AG09309 (cell line): ENCODE data around the gene CALML3.

Experiments
- DNase-seq: peaks from one replicate; pipeline ENCODE4 v3.0.0-alpha.2; 2010; ENCODE audit warnings: low read depth
- H3K4me3 ChIP-seq: 2 replicates; pipeline ENCODE4 v1.5.1; 2011; ENCODE audit warnings: mild to moderate bottlenecking, low read depth, low read length, moderate library complexity; ENCODE audit not compliant: control insufficient read depth
- TF ChIP-seq, protein P1 (sequence below): IDR thresholded peaks from 2 replicates; pipeline ENCODE4 v1.5.1; 2011; ENCODE audit warnings: mild to moderate bottlenecking, low read depth, low read length, inconsistent platforms; ENCODE audit not compliant: insufficient read depth, control insufficient read depth; ENCODE audit errors: missing control alignments

Gene CALML3

DNA sequence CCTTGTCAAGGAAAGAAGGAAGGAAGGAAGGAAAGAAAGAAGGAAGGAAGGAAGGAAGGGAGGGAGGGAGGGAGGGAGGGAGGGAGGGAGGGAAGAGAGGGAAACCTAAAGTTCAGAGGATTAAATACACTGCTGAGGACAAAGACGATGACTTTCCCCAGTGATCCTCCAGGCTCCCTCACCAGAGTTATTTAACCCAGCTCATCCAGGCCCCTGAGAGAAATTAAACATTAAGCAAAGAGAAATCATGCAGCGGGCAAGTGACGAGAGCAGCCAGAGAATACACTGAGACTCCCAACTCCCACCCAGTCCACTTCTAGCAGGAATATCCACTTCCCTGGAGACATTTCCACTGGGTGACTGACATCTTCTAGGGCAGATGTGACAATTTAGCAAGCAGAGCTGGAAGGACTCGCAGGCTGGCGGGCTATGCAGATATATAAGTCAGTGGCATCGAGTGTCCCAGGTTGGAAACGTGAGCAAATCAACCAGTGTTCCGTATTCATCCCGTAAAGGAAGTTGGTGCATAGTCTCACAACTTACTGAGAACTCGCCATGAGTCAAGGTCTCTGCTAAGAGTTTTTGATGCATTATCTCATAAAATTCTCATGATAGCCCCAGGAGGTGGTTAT lies 48.7 kb downstream of the CALML3 start:
- TF ChIP-seq, protein P1, sequence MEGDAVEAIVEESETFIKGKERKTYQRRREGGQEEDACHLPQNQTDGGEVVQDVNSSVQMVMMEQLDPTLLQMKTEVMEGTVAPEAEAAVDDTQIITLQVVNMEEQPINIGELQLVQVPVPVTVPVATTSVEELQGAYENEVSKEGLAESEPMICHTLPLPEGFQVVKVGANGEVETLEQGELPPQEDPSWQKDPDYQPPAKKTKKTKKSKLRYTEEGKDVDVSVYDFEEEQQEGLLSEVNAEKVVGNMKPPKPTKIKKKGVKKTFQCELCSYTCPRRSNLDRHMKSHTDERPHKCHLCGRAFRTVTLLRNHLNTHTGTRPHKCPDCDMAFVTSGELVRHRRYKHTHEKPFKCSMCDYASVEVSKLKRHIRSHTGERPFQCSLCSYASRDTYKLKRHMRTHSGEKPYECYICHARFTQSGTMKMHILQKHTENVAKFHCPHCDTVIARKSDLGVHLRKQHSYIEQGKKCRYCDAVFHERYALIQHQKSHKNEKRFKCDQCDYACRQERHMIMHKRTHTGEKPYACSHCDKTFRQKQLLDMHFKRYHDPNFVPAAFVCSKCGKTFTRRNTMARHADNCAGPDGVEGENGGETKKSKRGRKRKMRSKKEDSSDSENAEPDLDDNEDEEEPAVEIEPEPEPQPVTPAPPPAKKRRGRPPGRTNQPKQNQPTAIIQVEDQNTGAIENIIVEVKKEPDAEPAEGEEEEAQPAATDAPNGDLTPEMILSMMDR: no peak
- no peak overlapping the region for H3K4me3 ChIP-seq
- DNase-seq: no peak

DNA sequence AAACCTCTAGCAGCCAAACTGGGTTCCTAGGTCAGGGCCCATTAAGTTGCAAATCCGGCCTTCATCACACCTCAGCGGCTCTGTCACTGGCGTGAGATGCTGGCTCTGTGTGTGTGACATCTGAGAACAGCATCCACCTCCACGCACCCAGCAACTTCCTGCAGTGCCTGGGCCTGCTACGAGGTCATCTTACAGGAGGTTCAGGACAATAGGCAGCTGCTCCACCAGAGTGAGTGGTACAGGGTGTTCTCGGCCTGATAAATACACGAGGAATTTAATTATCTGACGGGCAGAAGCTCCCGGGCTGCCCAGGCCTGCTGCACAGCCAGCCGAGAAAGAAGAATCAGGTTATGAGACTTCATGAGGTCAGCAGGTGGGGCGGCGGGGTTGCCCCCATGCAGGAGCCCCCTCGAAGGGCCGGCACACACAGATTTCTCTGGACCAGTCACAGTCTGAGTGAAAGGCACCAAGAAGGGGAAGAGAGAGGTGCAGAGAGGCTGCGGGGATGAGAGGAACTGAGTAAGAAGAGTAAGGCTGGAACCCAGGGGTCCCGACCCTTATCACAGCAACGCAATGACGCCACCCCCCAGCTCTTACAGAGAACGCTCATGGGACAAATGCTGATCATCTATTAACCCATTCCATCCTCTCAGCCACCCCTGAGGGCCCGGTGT lies 49.3 kb downstream of the CALML3 start:
- TF ChIP-seq, protein P1: no peak
- H3K4me3 ChIP-seq: no peak overlapping the region
- no peak for DNase-seq

DNA sequence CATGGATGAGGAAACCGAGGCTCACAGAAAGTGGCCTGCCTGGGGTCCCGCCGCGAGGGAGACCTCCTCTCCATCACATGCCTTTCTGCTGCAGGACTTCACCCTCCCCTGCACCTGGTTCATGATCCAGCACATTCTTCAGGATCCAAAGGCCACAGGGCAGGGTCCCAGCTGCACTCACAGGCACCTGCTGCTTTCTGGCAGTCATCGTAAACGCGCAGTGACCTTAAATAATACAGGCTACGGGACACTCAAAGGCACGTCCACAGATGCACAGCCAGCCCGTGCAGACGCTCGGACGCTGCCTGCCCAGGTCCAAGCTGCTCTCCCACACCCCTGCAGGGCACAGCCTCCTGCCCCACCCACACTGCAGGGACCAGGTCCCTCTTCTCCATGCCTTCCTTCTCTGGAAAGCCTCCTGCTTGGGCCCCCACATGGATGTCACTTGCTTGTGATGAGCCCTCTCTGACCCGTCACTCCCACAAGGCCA lies 49.9 kb downstream of the CALML3 start:
- no peak for DNase-seq
- TF ChIP-seq, protein P1: no peak
- no peak overlapping the region for H3K4me3 ChIP-seq

DNA sequence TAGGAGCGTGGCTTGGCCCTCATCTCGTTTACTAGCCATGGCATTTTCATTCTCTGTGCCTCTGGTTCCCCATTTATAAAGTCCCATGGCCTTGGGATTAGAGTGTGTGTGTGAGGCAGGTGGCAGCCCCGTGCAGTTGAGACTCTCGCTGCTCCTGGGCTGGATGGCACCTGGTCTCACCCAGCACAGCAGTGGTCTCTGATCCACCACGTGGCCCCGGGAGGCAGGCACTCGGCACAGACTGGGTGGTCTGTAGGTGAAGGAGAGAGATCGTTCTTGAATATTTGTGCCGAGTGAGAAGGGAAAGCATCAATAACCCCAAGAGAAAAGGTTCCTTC lies 50.4 kb downstream of the CALML3 start:
- peak overlapping the region; percentile 11; the same call in 1 of the 2 replicates for H3K4me3 ChIP-seq
- TF ChIP-seq, protein P1: no peak
- no peak for DNase-seq

DNA sequence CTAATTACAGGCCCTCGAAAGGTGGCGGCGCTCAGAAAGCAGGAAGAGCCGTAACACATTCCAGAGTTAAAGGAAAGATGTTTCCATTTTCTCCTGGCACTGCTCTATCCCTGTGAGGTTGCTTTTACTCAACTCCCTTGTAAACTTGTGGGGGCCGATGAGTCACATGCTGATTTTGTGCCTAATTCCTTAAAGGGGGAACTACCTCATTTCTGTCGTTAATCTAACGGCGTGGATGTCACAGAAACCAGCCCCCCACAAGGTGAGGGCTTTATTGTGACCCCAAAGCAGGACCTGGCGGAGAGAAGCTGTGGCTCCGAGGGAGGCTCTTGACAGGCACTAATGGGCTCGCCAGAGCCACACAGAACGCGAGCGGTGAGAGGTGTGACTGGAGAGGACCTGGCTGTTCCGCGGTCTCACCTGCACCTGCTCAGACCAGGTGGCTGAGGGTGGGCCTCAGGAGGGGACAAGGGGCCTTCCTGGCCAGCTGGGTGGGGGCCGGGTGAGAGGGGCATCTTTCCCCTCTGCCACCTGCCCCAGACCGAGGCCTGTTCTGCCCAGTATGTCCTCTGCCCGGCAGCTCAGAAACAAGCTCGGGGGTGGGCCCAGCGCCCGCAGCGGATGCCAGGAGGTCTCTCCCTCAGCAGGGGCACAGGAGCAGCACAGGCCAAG lies 50.9 kb downstream of the CALML3 start:
- TF ChIP-seq, protein P1: no peak
- peak overlapping the region; percentile 11; the same call in 1 of the 2 replicates for H3K4me3 ChIP-seq
- DNase-seq: peak; percentile 51

DNA sequence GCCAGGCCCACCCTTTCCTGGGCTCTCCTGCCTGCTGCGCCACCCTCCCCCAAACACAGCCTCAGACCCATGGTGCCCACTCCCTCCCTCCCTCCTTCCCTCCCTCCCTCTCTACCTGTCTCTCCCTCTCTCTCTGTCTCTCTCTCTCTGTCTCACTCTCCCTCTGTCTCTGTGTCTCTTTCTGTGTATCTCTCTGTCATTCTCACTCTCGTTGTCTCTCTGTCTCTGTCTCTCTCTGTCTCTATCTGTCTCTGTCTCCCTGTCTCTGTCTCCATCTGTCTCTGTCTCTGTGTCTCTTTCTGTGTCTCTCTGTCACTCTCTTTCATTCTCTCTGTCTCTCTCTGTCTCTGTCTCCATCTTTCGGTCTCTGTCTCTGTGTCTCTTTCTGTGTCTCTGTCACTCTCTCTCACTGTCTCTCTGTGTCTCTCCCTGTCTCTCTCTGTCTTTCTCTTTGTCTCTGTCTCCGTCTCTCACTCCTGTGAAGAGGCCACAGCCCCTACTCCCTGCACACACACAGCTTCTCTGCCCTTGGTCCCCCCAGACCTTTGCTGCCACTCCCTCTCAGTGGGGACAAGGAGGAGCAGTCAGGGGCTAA lies 51.5 kb downstream of the CALML3 start:
- TF ChIP-seq, protein P1: no peak
- H3K4me3 ChIP-seq: no peak overlapping the region
- no peak for DNase-seq
